Measurements from ENCODE around the gene TOLLIP.

TOLLIP gene

DNA sequence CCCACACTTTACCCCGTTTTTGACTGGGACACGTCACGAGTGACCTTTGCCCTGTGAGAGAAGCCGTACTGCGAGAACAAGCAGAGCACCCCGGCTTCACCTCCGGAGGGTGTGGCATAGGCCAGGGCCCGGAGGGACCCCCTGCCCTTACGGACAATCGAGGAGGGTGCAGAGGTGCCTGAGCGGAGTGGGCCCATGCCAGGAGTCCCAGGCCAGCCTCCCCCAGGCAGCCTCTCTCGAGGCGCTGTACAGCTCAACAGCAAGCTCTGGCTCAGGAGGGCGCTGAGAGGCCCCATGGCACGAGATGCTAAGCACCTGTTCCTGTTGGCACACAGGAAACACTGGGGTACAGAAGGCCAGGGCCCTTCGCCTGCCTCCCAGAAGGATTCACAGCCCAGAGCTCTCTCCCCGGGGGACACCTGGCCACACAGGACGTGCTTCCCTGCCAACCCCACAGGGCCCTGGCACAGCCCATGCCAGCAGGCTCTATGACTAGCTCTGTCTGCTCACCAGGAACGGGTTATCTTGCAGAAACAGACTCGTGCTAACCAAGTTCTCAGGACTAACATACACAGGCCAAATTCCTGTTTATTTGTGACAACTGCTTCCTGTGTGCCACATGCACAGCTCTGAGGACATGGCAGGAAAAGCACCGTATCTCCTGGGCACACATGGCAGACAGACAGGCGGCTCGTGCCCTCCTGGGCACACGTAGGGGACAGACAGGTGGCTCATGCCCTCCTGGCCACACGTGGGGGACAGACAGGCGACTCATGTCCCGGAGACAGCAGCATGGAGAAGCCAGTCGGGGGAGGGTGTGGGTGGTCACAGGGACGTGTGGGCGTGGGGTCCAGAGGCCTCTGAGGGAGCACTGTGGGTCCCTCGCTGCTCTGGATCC lies 11.6 kb downstream of the TOLLIP start:
- DNase-seq, result no peak

DNA sequence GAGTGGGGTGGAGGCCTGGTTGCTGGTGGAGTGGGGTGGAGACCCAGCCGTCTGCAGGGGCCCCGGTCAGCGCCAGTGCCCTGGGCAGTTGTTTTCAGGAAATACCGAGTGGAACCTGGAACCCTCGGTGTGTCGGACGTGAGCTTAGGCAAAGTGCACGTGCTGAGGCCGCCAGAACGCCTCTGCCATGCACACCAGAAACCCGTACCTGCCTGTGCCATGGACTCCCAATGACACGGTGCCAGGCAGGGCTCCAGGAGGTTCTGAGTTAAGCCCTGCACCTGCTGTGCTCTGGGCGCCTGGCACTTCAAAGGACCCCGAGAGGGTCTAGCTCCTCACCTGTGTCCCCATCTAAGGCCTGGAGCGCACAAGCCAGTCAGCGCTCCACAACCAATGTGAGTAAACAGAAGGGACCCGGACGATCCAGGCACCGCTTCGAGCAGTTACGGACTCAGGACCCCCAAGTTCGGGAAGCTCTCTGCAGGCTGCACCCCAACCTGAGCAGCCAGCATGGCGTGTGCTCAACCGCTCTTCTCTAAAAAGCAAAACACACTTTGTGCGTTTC lies 12.3 kb downstream of the TOLLIP start:
- DNase-seq, result no peak

DNA sequence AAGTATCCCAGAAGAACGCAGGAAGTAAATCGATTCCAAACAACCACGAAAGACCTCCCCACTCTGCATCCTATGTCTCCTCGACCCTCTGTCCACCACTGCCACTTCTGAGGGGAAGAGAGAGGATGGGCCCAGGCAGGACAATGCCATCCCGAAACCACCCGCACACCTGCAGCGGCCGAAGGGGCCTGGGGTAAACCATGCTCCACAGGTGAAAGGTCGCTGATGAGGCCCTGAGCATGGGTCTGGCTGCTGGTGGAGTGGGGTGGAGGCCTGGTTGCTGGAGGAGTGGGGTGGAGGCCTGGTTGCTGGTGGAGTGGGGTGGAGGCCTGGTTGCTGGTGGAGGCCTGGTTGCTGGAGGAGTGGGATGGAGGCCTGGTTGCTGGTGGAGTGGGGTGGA lies 13.1 kb downstream of the TOLLIP start:
- no peak for DNase-seq

DNA sequence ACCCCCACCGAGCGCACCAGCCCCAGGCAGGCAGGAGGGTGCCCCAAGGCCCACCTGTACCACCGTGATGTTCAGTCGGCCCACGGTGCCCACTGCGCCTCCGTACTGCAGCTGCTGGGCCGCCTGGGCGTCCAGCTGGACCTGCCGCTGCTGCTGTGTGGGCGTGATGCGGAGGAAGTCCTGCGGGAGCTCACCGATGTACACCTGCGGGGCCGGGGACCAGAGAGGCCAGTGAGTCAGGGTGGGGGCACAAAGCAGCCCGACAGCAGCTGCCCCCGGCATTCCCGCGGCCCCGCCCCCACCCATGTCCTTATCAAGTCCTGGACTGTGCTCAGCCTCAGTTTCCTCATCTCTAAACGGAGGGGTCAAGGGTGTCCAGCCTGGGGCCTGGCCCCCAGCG lies 13.8 kb downstream of the TOLLIP start:
- DNase-seq, result no peak

DNA sequence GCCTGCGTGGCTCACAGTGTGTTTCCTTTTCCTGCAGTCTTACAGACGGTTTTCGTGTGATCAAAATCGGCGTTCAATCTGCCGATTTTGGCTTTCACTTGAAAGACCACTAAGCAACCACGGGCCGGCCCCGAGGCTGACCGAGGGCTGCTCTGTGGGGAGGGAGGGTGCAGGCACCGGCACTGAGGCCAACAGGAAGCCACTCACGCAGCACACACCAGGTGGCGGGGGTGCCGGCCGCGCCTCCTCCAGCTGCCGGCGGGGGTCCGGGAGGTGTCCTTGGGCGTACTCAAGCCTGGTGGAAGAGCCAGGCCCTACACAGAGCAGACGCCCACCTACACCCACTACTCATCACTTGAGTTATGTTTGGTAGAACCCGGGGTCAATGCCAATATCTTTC lies 14.3 kb downstream of the TOLLIP start:
- no peak for DNase-seq

DNA sequence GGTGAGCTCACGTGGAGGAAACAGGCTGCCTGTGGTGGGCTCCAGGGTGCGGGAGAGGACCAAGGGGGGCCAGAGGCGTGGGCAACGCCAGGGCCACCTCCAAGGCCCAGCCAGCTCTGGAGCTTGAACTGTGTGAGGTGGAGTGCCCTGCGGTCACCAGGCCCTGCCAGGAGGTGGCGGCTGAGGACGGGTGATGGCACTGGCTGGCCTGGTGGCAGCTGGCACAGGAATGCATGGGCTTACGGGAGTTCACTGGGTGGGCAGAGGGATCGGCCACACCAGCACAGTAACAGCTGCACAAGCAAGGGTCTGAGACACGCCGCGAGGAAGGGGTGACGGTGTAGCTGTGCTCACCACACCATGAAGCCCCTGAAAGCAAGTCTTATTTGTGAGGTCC lies 15.8 kb downstream of the TOLLIP start:
- DNase-seq, result no peak

DNA sequence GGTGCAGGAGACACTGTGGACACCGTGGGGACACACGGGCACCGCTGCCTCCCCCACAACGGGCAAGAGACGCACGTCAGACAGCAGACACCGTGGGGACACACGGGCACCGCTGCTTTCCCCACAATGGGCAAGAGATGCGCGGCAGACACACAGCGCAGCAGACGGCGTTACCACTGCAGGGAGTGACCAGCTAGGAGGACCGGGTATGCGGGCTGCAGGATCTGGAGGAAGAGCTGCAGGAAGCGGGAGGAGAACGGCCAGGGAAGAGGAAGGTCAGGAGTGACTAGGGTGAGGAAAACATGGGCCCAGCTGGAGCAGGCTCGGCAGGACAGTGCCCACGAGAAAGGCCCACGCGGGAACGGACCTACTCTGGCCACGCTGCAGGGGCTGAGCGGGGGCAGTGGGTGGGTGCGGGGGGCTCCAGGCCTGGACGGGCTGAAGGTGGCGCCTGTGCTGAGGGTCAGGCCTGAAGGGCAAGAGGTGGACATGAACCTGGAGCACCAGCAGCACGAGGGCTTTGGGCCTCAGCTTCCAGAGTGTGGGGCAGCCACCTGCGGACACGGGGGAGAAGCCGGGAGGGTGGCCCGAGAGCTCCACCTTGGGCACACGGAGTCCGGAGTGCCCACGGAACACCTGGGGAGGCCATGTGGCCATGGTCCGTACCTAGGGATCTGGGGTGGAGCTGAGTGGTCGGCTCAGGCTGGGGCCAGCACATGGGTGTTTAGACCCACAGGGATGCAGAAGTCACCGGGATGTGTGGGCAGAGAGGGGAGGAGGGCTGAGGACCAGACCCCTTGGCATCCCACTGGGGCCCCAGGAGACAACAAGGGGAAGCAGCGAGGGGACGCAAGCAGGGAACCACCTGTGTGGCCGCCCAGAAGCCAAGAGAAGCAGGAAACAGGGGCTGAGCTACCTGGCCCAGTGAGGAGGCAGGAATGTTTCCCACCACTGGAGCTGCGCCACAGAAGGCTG lies 16.5 kb downstream of the TOLLIP start:
- DNase-seq, result no peak

DNA sequence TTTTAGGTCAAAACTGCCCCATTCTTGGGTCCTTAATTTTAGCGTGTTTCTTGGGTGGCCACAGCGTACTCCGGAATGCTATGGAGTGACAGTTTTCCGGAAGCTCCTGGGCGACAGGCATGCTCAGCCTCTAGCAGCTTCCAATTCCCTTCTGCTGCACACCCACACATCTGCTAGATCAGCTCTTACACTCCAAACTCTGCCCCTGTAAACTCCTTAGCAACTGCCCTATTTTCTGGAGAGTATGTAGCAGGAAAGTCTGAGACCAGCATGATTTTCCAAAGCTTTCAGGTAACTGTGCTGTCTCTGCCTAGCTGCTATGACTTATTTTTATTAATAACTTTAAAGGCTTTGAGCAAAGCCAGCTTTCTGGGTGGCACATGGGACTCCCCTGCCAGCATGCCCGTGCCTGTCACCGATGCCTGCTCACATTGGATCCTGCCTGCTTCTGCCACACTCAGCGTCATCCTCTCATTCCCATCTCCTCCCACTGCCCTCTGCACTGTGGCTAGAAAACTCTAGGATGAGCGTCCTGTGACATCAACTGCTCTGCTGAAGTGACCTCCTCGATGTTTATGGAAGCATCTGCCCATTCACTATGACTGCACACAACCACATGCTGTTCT lies 17.3 kb downstream of the TOLLIP start:
- no peak for DNase-seq

DNA sequence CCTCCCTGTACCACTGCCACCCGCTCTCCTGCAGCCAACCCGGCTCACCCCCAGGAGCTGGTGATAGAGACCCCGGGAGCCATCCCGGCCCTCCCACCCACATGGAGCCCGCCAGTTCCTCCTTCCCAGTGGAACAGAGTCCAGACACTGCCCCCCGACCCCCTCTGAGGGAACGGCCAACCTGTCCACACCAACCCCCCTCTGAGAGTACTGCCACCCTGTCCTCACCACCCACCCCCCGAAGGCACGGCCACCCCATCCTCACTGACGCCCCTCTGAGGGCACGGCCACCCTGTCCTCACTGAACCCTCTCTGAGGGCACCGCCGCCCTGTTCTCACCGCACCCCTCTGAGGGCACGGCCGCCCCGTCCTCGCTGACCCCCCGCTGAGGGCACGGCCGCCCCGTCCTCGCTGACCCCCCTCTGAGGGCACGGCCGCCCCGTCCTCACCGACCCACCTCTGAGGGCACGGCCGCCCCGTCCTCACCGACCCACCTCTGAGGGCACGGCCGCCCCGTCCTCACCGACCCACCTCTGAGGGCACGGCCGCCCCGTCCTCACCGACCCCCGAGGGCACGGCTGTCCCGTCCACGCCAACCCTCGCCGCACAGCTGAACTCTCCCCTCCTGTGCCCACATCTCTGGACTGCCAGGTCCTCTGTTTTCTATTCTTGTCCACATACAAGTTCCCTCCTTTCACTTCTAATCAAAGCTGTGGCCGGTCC lies 18.0 kb downstream of the TOLLIP start:
- no peak for DNase-seq

DNA sequence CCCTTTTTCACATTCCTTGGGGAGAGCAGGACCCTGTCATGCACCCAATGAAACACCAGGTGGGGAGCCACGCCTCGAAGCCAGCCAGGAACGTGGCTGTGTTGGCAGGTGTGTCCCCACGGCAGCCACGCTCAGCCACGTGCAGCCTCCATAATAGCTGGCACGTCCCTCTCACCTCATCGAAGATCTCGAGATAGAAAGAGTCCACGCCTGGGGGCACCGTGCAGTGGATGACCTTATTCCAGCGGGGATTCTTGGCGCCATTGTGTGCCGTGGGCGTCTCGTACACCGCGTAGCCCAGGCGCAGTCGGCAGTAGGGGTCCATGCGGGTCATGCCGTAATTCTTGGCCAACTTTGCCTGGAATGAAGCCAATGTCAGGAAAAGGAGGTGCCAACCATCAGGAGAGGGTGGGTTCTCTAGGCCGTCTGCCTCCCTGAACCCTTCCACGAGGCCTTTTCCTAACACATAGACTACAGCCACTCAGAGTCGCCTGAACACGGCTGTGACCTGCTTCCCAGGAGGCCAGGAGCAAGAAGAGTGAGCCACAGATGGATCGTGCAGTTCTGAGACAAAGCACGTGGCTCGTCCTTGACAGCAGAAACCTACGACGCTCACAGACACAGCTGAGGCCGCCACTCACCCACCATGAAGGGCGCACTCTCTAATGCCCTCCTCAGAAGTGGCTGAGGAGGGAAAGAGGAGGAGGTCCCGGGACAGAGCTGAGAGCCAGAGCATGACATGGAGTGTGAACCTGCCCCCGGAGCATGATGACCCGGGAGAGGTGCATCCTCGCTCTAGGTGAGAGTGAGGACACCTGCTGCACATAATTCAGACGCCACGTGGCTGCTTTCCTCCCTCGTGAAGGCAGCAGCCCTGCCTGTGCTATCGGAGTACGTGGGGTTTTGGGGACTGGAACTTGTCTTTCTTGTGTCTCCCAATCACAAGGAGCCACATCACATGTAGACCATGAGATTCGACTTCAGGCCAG lies 19.1 kb downstream of the TOLLIP start:
- DNase-seq, result no peak

DNA sequence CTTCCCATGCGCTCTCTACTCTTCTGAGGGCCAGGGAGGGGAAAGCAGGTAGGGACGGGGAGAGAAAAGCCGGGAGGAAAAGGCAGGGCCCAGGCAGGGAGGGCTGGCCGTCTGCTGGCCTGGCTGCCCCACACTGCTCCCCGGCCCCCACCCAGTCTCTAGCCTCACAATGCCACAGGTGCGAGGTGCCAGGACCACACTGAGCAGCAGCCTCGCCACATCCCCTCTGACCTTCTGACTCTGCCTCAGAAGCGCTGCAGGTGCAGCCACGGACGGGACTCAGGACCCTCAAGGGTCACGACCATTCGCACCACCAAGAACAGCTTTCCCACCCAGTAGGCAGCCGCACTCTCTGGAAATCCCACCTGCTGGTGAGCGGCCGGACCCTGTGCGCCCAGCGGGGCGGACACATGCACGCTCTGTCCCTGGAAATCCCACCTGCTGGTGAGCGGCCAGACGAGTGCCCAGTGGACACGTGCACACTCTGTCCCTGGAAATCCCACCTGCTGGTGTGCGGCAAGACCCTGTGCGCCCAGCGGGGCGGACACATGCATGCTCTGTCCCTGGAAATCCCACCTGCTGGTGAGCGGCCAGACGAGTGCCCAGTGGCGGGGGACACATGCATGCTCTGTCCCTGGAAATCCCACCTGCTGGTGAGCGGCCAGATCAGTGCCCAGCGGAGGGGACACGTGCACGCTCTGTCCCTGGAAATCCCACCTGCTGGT lies 20.1 kb downstream of the TOLLIP start:
- DNase-seq, result no peak

DNA sequence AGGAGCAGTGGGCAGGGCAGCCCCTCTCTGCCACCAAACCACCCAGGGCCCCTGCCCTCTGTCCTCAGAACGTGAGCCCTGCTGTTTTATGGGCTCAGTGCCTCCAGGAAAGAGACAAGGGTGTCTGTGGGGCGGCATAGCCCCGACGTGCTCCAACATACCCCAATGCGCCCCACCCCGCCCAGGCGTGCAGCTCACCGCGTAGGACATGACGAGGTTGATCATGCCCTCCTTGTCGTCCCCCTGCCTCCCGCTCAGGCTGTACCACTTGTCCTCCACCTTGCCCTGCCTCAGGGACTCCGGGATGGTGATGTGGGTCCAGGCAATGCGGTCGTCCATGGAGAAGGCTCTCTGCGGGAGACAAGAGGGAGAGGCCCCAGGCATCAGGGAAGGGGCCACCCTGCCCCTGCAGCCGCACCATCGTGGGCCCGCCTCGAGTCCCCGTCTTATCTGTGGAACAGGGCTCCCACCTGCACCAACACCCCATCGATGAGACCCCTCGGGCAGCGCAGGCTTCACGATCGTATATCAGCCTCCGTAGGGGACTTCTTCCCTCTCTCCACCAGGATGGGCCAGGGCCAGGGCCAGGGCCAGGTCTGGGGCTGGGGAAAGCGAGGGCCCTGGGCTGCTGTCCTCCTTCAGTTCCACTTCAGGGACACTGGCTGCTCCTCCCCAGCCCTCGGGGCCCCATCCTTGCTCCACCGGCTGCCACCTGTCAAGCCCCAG lies 20.8 kb downstream of the TOLLIP start:
- no peak for DNase-seq

DNA sequence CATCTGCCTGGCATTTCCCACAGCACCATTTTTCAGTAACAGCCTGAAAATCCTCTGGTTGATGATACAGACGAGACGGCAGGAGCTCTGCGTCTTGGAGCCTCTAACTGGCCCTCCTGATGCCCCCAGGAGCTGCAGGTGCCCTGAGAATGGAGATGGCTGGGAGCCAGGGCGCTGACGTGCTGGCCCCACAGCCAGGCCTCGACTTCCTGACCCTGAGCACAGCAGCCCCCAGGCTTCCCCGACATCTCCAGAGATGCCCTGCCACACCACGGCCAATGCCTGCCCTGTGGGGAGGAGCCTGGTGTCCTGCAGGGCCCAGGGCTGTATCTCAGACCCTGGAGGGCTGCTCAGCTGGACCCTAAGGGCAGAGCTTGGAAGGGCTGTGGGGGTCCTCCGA lies 21.5 kb downstream of the TOLLIP start:
- DNase-seq, result no peak

DNA sequence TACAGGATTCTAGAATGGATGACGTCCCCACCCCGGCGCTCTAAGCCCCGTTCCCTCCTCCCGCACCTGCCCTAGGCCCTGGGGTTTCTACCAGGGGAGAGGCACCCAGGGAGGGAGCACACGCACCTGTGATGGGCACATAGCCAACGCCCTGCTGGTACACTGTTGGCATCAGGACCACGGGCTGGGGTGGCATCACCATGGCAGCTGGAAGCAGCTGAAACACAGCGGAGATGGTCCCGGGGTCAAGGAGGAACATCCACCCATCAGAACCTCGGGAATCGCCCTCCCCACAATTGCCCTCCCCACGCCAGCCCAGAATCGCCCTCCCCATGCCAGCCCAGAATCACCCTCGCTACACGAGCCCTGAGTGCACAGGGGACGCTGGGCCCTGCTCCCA lies 23.6 kb downstream of the TOLLIP start:
- DNase-seq, result no peak

DNA sequence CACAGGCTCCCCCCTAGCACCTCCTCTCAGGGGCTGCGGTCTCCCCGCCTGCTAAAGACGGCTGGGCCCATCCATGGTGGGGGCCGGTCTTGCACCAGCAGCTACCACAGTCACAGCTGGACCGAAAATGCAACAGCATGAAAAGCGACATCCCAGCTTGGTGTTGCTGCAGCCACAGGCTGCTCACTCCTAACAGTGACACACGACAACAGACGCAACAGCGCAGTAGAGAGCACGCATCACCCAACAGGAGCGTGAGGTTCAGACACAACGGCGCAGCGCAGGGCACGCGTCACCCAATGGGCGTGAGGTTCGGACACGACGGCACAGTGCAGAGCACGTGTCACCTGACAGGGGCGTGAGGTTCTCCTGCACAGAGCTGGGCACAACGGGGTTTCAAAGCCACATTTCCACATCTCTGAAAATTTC lies 24.1 kb downstream of the TOLLIP start:
- DNase-seq, result no peak

DNA sequence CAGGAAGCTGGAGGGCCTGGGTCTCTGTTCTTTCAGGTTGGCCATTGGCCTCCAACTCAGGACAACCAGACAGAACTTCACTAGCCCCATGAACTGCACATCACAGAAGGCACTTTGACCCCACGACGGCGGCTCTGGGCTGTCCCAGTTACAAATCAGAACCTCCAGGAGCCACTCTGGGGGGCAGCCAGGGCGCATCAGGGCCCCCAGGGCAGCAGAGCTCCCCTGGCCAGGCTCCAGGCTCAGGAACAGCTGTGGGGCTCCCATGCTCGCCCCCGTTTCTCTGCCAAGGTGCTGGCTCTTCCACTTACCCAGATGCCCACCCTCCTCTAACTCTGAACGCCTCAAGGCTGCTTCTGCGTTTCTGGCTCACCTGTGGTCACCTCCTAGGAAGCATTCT lies 25.5 kb downstream of the TOLLIP start:
- DNase-seq, result no peak

DNA sequence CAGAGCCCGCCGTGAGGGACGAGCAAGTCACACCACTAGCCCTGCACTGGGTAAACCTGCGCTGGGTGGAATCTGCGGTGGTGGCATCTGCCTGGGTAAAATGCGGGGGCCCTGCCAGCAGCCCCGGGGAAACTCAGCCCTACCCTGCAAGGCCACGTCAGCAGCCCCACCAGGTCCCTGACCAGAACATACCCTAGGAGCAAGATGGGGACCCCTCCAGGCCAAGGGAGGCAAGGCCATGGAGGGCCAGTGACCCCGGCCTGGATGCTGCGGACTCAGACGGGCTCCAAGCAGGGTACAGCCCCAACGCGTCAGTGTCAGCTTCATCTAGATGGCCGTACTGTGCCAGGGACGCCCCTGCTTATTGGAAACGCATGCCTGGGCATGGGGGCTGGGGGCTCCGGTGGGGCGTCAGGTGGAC lies 26.3 kb downstream of the TOLLIP start:
- DNase-seq, result no peak

DNA sequence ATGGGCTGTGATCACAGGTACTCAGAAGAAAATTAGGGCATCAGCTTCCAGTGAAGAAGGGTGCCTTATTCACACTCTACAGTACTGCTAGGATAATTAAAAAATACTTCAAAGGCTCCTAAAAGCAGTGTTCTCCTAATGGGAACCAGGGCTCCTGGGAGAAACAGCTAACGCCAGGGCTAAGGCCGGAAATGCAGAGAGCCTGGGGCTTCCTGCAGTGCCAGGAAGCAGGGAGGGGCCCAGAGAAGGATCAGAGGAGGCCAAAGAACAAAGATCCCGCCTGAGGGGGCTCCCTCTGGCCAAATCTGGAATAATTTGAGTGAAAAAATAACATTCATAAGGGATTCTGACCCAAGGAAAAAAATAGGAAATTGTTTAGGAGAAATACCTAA lies 27.5 kb downstream of the TOLLIP start:
- no peak for DNase-seq

DNA sequence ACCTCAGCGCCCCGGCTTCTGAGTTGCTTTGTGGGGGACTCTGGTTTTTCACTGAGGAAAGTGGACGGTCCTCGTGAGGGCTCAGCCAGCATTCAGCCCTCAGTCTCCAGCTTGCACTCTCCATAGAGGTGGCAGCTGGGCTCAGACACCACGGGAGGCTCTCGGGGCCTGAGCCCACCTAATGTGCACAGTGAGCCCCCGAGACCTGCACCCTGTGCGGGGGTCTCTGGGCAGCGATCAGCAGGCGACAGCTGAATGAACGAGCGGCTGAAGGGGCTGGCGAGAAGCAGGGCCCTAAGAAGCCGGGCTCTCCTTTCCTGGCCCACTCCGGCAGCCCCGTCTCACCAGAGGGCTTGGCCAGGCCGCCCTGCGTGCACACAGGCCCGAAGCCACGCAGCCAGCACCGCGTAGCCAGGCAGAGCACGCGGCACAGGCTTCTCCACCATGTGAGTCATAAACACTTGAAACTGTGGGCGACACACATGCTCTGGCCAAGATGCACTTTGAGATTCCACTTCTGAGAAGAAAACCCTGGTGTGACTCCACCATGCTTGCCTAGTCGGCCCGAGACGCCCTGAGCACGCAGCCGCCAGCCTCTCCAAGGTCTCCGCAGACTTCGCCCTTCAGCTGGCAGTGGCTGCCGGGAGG lies 28.0 kb downstream of the TOLLIP start:
- no peak for DNase-seq
